ENCODE data around the gene GRIK3.

- TF ChIP-seq POLR2A (IDR thresholded peaks at IDR 0.05): no peak
- no peak for TF ChIP-seq CTCF (IDR thresholded peaks at IDR 0.05)
Measured at GRCh38 chr1:36773827-36774541, 260.3 kb downstream of the GRIK3 start.
